Stimulated activated CD4-positive, alpha-beta T cell treated with anti-CD3 and anti-CD28 coated beads, Interleukin-1b, Interleukin-23, amount 100 ng/mL, for 4 hours (primary cell): ENCODE data around the gene ANKS1B.
"Not testable (repeated sequence)": the region's sequence is repeated elsewhere in the genome, so short reads cannot be mapped to it uniquely, and the experiment has no call there.

Source experiments
- DNase-seq, 2 donors: peaks; one replicate each; pipeline ENCODE4 v3.0.0-alpha.2; 2020; ENCODE audit warnings: low read depth in 2 of 2

Gene ANKS1B

DNA sequence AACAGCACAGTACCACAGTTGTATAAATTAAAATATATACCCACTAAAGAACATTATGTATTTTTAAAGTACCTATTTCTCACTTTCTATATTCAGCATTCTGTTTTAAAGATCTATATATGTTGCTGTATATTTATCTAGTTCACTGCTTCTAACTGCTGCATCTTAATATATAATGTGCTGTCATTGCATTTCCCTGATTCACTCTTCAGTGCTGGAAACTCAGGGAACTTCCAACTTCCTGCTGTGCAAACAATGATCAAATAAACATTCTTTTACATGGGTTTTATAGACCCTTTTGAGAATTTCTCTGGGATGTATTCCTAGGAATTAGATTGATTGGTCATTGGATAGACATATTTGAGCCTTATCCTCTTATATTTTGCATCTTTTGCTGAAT, 960.5 kb downstream of the ANKS1B start:
- no peak for DNase-seq

DNA sequence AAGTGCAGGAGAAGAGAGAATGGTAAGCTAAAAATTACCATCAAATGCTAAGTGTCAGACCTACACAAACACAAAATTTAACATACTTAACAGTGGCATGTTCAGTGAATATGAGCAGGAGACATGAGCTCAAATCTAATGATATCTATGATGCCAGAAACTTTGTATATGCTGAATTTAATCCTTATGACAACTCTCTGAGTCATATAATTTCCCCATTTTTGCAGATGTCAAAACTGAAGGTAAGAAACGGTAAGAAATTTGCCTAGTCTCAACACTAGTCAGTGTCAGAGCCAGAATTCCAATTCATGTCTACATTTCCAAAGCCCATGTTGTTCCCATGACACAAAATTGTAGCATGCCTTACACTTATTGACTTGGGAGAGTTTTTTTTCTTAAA, 963.9 kb downstream of the ANKS1B start:
- DNase-seq, result no peak

DNA sequence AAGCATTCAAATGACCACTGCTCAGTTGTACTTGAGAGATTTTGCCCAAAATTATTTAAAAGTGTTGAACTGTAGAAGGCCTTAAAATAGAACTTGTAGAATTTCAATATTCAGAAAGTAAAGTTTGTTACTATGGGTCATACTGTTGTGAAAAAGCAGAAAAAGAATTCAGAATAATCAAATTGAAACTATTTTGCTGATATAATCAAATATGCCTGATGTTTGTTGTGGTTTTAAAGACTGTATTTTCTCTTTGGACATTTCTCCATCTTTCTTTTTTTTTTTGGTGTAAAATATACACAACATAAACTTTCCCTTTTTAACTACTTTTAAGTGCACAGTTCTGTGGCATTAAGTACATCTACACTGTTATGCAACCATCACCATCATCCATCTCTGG, 964.9 kb downstream of the ANKS1B start:
- DNase-seq, result no peak

DNA sequence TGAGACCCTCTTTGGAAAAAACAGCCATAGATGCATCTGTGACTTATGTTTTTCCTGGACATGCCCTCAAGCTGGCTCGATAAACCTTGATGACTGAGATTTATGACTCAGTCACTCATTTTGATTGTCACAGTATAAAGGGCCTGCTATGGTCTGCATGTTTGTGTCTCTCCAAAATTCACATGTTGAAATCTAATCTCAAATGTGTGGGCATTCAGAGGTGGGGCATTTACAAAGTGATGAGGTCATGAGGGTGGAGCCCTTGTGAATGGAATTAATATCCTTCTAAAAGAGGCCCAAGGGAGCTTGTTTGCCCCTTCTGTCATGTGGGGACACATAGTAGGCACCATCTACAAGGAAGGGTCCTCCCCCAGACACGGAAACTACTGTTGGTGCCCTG, 966.8 kb downstream of the ANKS1B start:
- no peak for DNase-seq

DNA sequence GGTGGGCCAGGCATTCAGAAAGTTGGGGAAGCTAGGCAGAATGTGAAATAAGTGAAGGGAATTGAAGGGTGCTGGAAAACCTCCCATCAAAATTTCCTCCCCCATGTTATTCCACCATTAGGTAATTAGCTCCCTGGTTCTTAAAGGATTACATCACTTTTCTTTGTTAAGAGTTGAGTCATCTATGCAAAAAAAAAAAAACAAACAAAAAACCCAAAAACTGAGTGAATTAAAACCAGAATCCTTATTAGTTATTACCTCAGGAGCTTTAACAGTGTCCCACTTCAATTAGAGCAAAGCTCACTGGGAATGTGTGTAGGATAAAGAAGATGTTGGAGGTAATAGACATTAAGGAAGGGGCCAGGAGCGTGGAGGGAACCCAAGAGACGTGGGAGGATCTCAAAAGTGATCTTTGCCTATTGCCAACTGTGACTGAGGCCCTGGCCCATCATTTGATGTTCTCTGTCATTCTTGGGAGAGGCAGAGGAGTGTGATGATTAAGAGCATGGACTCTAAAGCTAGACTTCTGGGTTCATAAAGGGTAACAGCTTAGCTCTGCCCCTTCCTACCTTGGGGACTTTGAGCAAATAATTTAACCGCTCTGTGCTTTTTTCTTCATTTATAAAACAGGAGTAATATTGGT, 975.0 kb downstream of the ANKS1B start:
- no peak for DNase-seq

DNA sequence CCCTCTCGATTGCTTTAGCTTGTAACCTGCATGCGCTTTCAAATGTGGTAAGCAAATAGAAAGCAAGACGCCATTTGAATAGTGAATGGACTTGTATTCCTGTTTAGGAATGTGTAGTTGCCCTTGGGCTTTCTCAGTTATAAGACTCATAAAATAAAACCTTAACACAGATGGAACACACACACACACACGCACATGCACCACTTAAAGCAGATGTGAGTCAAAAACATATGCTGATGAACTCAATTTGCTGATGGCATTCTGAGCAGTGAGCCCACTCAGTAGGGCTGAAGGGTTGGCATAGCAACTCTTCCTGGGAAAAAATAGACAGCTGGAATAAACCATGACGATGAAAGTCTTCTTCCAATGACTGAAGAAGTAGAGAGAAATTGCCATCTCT, 979.1 kb downstream of the ANKS1B start:
- no peak for DNase-seq

DNA sequence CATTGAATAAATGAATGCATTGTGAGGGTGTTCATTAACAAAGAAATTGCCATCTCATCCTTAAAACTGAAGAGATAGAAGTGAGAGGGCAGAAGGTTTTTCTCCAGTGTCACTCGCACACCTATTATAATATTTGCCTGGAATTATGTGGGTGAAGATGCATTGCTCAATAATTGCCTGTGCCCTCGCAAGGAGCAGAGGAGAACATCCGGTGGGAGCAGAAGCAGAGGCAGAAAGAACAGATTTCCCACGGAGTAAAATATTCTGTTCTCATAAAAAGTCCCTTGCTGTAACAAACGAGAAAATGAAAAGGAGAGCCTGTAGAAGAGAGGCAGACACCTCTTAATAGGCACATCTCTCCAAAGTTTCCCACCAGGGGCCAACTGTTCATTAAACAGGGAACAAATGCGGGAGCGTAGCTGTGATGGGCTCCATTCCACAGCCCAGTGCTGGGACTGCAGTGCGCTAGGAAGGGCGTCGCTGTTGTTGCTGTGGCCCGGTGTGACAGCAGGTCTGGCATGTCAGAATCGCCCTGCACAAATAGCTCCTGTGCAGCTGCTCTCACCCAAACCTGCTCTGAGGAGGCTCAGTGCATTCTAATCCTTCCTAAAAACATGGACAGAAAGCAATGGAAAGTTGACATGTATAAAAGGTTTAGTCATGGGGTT, 979.8 kb downstream of the ANKS1B start:
- no peak for DNase-seq

DNA sequence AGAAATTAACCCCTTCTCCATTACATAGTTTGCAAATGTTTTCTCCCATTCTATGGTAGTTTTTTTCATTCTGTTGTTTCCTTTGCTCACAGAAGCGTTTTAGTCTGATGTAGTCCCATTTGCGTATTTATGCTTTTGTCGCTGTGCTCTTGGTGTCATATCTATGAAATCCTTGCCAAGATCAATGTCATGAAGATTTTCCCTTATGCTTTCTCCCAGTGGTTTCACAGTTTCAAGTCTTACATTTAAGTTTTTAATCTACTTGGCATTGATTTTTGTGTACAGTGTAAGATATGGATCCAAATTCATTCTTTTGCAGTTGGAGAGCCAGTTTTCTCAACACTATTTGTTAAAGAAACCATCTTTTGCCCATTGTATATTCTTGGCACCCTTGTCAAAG, 982.0 kb downstream of the ANKS1B start:
- no peak for DNase-seq

DNA sequence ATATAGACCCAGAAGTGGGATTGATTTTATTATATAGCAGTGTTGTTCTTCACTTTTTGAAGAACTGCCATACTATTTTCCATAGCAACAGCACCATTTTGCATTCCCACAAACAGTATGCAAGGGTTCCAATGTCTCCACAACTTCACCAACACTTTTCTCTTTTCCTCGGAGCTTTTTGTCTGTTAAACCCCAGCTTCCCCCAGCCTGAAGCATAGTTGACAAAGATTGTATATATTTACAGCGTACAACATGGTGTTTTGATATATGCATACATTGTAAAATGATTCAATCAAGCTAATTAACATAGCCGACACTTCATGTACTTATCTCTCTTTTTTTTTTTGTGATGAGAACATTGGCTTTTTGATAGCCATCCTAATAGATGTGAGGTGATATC, 982.6 kb downstream of the ANKS1B start:
- DNase-seq, result no peak

DNA sequence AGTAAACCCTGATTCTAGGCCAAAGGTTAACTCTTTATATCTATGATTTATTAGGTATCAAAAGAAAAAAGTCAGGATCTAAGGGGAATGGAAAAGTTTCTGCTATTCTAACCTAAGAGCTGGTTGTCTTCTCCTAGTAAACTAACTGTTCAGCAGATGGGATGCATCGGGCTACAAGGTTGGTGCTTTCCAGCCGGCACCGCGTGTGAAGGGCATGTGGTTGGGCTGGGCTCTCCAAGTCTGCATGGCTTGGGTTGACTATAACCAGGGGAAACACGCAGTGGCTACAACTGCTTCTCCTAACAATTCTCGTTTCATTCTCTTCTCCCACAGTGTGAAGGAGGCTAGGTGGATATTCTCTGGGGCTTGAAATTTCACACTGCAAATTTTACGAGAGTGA, 985.2 kb downstream of the ANKS1B start:
- no peak for DNase-seq

DNA sequence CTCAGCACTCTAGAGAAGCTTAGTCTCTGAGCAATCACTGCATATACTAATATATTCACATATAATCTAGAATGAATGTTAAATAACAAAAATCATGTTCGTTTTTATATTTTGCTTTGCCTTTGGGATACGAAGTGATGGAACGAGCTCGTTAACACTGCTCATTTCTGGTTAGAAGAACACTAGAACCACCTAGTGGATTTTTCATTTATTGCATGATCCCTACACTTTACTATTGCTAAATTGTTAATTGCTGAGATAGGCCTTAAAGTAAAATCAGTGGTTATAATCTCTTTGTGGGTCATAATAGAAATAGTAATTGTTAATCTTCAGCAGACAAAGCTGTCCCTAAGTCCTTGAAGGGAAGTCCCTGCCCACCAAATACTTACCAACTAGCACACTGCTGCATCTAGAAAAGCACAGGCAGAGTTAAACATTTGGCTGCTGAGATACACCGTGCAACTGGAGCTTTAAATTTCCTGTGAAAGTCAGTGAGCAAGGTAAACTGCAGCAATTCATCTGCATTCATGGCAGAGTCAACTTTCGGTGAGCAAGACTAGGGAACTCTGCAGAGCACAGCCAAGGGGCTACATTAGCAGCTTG, 985.9 kb downstream of the ANKS1B start:
- no peak for DNase-seq

DNA sequence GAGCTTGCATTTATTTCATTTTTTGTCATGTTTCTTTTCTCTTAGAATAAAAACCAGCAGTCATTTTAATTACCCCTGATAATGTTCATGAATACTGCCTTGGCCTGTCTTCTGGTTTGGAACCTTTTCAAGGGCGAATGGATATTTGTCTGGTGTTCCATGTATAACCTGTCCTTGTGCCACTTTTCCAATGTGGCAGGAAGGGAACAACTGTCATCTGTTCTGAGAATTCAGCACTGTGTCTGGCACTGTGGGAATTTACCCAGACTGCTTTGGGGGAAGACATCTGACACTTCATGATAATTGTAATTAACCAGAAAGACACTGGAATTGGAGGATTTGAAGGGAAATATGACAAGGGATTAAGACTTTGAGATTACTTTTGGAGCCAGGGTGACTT, 986.8 kb downstream of the ANKS1B start:
- no peak for DNase-seq

DNA sequence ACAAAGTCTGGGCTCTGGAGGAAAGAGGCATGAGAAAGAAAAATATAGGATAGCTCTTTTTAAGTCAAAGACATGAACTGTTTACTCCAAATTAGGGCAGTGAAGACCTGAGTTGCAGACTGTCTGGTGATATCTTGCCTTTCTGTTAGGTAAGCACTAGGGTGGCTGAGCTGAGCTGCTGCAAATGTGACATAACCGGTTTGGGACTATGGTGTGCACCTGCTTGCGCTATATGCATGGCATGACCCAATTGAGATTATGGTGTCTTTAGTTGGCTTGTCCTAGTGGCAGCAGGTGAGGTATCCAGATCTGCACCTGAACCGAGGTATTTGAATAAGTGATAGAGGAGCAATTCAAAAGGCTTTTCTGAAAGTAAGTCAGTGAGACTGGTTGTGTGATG, 994.1 kb downstream of the ANKS1B start:
- DNase-seq, result no peak

DNA sequence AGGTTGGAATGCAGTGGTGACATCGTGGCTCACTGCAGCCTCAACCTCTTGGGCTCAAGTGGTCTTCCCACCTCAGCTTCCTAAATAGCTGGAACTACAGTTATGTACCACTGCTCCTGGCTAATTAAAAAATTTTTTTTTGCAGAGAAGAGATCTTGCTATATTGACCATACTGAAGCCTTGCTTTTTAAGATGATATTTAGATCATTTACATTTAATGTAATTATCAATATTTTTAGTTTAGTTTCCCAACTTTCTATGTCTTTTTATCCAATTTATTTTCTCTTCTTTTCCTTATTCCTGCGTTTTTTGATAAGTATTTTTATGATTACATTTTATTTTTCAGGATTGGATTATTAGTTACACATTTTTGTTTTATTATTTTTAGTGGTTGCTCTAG, 999.6 kb downstream of the ANKS1B start:
- no peak for DNase-seq

DNA sequence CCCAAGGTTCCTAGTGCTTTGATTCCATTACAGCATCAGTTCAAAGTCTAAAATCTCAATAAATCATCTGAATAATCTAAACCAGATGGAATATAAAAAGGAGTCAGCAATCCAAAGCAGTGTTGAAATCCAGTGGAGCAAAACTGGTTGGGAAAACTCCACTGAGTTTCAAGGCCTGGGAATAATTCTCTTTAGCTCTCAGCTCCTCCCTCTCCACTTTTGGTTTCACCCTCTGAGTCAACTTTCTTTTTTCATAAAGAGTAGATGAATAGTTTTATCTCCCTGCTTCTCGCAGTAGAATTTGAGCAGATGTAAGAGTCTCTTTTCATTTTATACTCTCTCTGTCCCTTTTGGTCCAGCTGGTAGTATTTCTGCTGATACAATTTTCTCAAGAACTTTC, 1001.1 kb downstream of the ANKS1B start:
- DNase-seq, result no peak

DNA sequence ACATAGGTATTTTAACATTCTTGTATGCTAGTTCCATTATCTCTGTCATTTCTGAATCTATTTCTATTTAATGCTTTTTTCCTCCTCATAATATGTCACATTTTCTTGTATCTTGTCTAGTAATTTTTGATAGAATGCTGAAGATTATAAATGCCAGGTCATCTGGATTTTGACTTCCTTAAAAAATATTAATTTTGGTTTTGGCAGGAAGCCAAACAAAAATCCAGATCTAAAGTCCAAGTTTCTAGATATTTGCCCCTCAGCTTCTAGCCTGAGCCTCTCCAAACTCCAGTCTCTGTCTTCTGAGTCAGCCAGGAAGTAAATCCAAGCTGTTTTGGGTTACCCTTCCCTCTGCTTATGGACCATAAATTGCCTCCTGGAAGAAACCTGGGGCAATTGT, 1004.2 kb downstream of the ANKS1B start:
- no peak for DNase-seq

DNA sequence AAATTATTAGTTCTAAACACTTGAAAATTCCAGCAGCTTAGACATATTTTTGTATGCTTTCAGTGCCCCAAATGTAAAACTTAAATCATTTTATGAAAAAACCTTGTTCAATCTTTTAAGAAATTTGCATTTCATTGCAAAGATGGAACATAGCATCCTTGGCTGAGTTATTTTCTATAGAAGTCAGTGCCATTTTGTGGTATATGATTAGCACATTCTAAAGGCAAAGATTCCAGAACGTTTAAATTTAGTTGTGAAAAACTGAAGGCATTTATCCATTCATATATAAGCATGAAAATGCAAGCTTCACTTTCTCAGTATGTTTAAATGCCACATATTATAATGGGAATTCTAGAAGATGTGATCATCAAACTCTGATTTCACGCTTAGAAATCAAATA, 1007.5 kb downstream of the ANKS1B start:
- DNase-seq, result no peak

DNA sequence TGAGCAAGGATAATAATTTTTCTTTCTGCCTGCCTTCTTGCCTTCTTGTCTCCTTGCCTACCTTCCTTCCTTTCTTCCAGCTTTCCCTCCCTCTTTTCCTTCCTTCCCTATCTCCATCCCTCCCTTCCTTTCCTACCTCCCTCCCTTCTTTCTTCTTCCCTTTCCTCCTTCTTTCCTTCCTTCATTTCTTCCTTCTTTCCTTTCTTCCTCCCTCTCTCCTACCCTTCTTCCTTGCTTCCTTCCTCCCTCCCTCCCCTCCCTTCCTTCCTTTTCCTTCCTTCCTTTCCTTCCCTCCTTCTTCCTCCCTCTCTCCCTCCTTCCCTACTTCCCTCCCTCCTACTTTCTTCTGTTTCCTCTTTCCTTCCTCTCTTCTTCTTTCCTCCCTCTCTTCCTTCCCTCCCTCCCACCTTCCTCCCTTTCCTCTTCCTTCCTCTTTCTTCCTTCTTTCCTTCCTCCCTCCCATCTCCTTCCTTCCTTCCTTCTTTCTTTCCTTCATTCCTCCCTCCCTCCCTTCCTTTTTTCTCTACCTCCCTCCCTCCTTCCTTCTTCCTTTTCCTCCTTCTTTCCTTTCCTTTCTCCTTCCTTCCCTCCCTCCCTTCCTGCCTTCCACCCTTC, 1009.9 kb downstream of the ANKS1B start:
- DNase-seq, result no peak

DNA sequence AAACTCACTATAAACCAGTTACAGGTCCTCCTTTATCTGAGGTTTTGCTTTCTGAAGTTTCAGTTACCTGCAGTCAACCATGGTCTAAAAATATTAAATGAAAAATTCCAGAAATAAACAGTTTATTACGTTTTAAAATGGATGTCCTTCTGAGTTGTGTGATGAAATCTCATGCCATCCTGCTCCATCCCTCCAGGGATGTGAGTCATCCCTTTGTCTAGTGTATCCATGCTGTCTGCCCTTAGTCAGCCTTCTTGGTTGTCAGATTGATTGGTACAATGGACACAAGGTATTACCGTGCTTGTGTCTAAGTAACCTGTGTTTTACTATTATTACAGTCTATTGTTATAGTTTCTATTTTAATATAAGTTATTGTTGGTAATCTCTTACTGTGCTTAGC, 1011.3 kb downstream of the ANKS1B start:
- DNase-seq, result no peak

DNA sequence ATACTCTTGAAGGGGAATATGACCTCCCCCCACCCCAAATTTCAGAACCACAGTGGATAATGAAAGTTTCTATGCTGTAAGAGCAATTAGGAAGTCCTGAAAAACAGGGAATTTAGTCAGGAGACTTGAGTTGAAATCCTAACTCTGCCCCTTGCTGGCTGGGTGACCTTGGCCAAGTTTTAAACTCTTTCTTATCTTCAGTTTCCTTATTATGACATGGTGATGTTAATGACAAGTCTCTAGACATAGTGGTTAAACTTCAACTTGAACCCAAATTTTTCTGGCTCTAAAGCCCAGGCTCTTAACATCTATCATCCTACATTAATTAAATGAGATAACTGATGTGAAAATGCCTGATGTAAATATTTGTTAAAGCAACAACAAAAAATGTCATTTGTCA, 1013.8 kb downstream of the ANKS1B start:
- no peak for DNase-seq

DNA sequence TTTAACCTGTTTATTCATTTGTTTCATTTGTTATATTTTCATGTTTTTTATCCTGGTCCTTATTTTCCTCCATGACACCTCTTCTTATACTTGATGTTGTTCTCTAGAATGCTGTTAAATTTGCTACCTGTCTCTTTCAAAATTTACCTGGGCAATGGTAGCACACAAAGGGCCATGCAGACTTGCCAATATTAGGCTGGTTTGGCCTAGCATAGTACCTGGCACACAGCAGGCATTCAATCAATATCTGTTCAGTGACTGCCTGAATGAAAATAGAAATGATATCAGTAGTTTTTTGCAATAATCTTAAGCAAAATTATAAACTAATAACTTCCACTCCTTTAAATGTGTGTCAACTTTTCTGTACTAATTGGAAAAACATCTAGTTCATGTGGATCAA, 1014.5 kb downstream of the ANKS1B start:
- DNase-seq, result no peak

DNA sequence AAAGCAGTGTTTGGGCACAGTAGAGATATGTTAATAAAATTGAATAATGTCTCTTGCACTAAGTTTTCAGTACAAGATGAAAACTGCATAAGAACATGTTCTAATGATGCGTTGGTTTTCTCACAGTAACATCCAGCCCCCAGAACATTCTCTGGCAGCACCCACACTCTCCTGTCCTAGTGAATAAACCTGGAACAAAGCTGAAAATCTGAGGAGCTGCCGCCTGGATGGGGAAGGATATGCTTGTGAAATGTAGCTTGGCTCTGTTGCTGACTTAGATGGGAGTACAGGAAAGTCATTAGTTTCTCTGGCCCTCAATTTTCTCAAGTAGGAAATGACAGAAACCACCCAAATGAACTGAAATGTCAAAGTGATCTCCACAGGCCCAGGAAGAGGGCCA, 1015.8 kb downstream of the ANKS1B start:
- DNase-seq, result no peak

DNA sequence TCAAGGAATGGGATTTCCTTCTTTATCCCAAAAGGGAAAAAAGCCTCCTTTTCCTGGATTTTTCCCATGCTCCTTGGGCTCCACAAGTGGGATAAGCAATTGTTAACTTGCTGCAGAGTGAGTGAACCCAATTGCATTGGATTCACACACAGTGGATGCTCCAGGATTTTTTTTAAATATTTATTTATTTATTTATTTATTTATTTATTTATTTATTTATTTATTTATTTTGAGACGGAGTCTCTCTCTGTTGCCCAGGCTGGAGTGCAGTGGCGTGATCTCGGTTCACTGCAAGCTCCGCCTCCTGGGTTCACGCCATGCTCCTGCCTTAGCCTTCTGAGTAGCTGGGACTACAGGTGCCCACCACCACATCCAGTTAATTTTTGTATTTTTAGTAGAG, 1027.6 kb downstream of the ANKS1B start:
- DNase-seq, result not testable (repeated sequence)
